Activated CD4-positive, alpha-beta T cell treated with anti-CD3 and anti-CD28 coated beads, Interleukin-10, Interleukin-2, amounts not matched to agents 100 ng/mL and 50 ng/mL, durations not matched to agents 16 hours and 8 hours (primary cell): ENCODE data around the gene RHOT2.

ENCODE experiments used
- DNase-seq: peaks from one replicate; pipeline ENCODE4 v3.0.0-alpha.2; 2020

RHOT2 gene

GRCh38 chr16:632486-633335 is 35.2 kb upstream of the RHOT2 start:
- DNase-seq: no peak

GRCh38 chr16:633336-634050 is 34.4 kb upstream of the RHOT2 start:
- no peak for DNase-seq

- no peak for DNase-seq
Measured at GRCh38 chr16:634051-634670, 33.8 kb upstream of the RHOT2 start.

- no peak for DNase-seq
Measured at GRCh38 chr16:634996-635395, 32.9 kb upstream of the RHOT2 start.

- DNase-seq: peak; percentile 26
Measured at GRCh38 chr16:635573-636205, 32.2 kb upstream of the RHOT2 start.

- DNase-seq: peak; percentile 97
Measured at GRCh38 chr16:636206-637080, 31.5 kb upstream of the RHOT2 start, which contains the start of gene METTL26. Gene METTL26 (minus strand): TSS chr16:636305. CDS start chr16:636290, 15 bp downstream.

- DNase-seq: peak; percentile 94
Measured at GRCh38 chr16:637081-638018, 30.6 kb upstream of the RHOT2 start.

- DNase-seq: no peak
Measured at GRCh38 chr16:638034-638543, 29.8 kb upstream of the RHOT2 start.

GRCh38 chr16:638836-639235 is 29.1 kb upstream of the RHOT2 start:
- DNase-seq: no peak

GRCh38 chr16:640614-641013 is 27.3 kb upstream of the RHOT2 start:
- no peak for DNase-seq

- DNase-seq: peak; percentile 90
Measured at GRCh38 chr16:641326-642188, 26.4 kb upstream of the RHOT2 start, which contains the start of gene MCRIP2. Gene MCRIP2 (plus strand): TSS chr16:641828. CDS start chr16:641992, 164 bp downstream.

- peak; percentile 58 for DNase-seq
Measured at GRCh38 chr16:642189-643049, 25.5 kb upstream of the RHOT2 start.

- no peak for DNase-seq
Measured at GRCh38 chr16:643050-643368, 24.9 kb upstream of the RHOT2 start.

- no peak for DNase-seq
Measured at GRCh38 chr16:644556-644955, 23.4 kb upstream of the RHOT2 start.

GRCh38 chr16:645852-646678 is 21.9 kb upstream of the RHOT2 start:
- no peak for DNase-seq

GRCh38 chr16:646679-647172 is 21.2 kb upstream of the RHOT2 start:
- no peak for DNase-seq

- no peak for DNase-seq
Measured at GRCh38 chr16:647173-647902, 20.6 kb upstream of the RHOT2 start.
